ENCODE data around the gene PROSER3. TPM values are rescaled to one million over a fixed set of nuclear protein-coding genes. Genes with fewer than 3 reads are reported as not detected.

Gene PROSER3
- total RNA-seq, 1 donor from 2014 or later, result 13.8 TPM

DNA sequence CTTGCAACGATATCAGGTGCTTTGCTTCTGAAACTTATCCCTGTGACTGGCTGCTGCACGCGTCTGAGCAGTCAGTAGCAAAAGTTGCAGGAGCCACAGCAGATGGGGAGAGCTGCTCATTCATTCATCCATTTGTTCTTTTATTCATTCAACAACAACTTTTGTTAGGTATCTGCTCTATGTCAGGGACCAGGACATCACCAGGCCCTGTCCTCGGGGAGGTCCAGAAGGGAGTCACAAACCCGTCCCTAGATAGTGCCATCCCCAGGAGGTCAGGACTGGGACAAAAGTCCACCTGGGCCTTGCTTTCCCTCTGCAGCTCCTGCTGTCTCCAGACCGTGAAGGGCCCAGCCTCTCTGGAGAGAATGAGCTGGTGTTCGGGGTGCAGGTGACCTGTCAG lies 20.0 kb downstream of the PROSER3 start:
- Histone ChIP-seq H3K36me3 (peaks cover 0 to 23% of the 10 kb centered on the region in 2 donors), H3K9me3 (no peaks in the 10 kb centered on the region), H3K4me3 (no peak overlapping the region), H3K27me3 (no peaks in the 10 kb centered on the region), H3K4me1 (peaks cover 20% of the 10 kb centered on the region), H3K27ac (no peak overlapping the region)
- no peak for DNase-seq (ENCODE audit: extremely low spot score in 2 of 2)
- no peak for TF ChIP-seq POLR2AphosphoS5 (IDR thresholded peaks at IDR 0.05; ENCODE audit: insufficient read depth in 1 of 2, low read depth in 1 of 2)
- TF ChIP-seq POLR2A (IDR thresholded peaks at IDR 0.05), result no peak
- intact Hi-C loops (cut with DNase I), result loop anchor here (10.0 kb wide), 1 partner anchor 157 kb away; the partner anchor contains the start of gene LRFN3

DNA sequence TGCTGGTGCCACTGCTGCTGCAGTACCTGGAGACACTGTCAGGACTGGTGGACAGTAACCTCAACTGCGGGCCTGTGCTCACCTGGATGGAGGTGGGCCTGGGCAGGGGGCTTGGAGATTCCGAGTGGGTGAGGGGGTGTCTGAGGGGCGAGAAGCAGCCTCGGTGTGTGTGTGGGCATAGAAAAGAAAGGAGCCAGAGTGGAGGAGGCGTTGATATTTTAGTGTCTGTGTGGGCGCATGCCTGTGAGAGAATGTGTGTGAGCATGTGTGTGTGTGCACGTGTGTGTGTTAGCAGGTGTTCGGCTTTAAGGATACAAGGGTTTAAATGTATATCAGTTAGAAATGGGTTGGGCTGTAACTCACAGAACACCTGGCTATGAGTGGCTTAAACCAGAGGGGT lies 21.1 kb downstream of the PROSER3 start:
- no peak for TF ChIP-seq POLR2A (IDR thresholded peaks at IDR 0.05)
- no peak for TF ChIP-seq POLR2AphosphoS5 (IDR thresholded peaks at IDR 0.05; ENCODE audit: insufficient read depth in 1 of 2, low read depth in 1 of 2)
- TF ChIP-seq, protein P1, sequence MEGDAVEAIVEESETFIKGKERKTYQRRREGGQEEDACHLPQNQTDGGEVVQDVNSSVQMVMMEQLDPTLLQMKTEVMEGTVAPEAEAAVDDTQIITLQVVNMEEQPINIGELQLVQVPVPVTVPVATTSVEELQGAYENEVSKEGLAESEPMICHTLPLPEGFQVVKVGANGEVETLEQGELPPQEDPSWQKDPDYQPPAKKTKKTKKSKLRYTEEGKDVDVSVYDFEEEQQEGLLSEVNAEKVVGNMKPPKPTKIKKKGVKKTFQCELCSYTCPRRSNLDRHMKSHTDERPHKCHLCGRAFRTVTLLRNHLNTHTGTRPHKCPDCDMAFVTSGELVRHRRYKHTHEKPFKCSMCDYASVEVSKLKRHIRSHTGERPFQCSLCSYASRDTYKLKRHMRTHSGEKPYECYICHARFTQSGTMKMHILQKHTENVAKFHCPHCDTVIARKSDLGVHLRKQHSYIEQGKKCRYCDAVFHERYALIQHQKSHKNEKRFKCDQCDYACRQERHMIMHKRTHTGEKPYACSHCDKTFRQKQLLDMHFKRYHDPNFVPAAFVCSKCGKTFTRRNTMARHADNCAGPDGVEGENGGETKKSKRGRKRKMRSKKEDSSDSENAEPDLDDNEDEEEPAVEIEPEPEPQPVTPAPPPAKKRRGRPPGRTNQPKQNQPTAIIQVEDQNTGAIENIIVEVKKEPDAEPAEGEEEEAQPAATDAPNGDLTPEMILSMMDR (IDR thresholded peaks at IDR 0.05), result no peak
- Histone ChIP-seq H3K27ac (no peak overlapping the region), H3K9me3 (no peaks in the 10 kb centered on the region), H3K36me3 (peaks cover 0 to 23% of the 10 kb centered on the region in 2 donors), H3K4me3 (no peak overlapping the region), H3K4me1 (peaks cover 20% of the 10 kb centered on the region), H3K27me3 (no peaks in the 10 kb centered on the region)
- DNase-seq (ENCODE audit: extremely low spot score in 2 of 2), result no peak
- intact Hi-C loops (cut with DNase I), result loop anchor here (10.0 kb wide), 1 partner anchor 156 kb away; the partner anchor contains the start of gene LRFN3

DNA sequence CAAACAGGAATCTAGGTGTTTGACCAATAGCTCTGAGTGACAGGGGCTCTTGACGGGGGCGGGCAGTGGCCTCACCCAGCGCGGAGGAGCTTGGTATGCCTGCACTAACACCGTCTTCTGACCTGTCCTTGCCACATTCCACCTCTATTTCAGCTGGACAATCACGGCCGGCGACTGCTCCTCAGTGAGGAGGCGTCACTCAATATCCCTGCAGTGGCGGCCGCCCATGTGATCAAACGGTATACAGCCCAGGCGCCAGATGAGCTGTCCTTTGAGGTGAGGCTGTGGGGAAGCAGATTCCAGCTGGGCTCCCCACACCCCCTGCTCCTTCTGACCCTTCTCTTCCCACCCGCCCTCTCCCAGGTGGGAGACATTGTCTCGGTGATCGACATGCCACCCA lies 22.1 kb downstream of the PROSER3 start:
- TF ChIP-seq POLR2A (IDR thresholded peaks at IDR 0.05) (no peak), POLR2AphosphoS5 (IDR thresholded peaks at IDR 0.05; ENCODE audit: insufficient read depth in 1 of 2, low read depth in 1 of 2) (no peak)
- TF ChIP-seq, protein P1 (IDR thresholded peaks at IDR 0.05), result no peak
- Histone ChIP-seq H3K36me3 (peaks cover 0 to 23% of the 10 kb centered on the region in 2 donors), H3K27me3 (no peaks in the 10 kb centered on the region), H3K9me3 (no peaks in the 10 kb centered on the region), H3K4me3 (no peak overlapping the region), H3K4me1 (peaks cover 13% of the 10 kb centered on the region), H3K27ac (no peak overlapping the region)
- no peak for DNase-seq (ENCODE audit: extremely low spot score in 2 of 2)
- intact Hi-C loops (cut with DNase I), result no loop called here

DNA sequence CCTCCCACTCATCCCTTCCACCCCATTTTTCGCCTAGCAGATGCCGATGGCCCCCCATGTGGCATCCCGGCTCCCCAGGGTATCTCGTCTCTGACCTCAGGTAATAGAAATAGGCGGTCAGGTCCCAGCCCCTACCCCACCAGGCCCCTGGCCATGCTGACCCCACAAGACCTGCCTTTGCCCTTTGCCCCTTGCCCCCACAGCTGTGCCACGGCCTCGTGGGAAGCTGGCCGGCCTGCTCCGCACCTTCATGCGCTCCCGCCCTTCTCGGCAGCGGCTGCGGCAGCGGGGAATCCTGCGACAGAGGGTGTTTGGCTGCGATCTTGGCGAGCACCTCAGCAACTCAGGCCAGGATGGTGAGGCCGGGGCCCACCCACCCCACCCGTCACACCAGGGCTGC lies 22.7 kb downstream of the PROSER3 start:
- no peak for TF ChIP-seq POLR2AphosphoS5 (IDR thresholded peaks at IDR 0.05; ENCODE audit: insufficient read depth in 1 of 2, low read depth in 1 of 2)
- TF ChIP-seq POLR2A (IDR thresholded peaks at IDR 0.05), result no peak
- TF ChIP-seq, protein P1 (IDR thresholded peaks at IDR 0.05), result no peak
- H3K9me3 ChIP-seq, result no peaks in the 10 kb centered on the region
- no peak overlapping the region for H3K4me3 ChIP-seq
- intact Hi-C loops (cut with DNase I), result no loop called here
- no peak overlapping the region for H3K27ac ChIP-seq
- H3K36me3 ChIP-seq, result peaks cover 0 to 23% of the 10 kb centered on the region in 2 donors
- H3K27me3 ChIP-seq, result no peaks in the 10 kb centered on the region
- DNase-seq (ENCODE audit: extremely low spot score in 2 of 2), result no peak
- peaks cover 11% of the 10 kb centered on the region for H3K4me1 ChIP-seq

DNA sequence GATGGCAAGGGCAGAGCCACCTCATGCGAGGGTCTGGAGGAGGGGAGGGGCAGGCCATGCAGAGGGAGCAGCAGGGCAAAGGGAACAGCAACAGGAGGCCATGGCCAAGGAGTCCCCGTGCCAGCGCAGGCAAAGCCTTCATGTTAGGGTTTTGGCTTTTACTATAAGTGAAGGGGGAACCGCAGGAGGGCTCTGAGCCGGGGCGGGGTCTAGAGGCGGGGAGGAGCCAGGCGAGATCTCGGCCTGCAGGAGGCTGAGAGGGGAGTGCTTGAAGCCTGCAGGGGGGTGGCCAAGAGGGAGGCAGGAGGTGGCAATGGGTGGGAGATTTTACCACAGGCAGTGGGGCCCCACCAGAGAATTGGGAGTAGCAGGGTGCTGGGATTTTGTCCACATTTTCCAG lies 23.7 kb downstream of the PROSER3 start:
- no peak overlapping the region for H3K27ac ChIP-seq
- intact Hi-C loops (cut with DNase I), result no loop called here
- H3K27me3 ChIP-seq, result no peaks in the 10 kb centered on the region
- H3K4me3 ChIP-seq, result no peak overlapping the region
- no peak for TF ChIP-seq POLR2A (IDR thresholded peaks at IDR 0.05)
- no peak for TF ChIP-seq POLR2AphosphoS5 (IDR thresholded peaks at IDR 0.05; ENCODE audit: insufficient read depth in 1 of 2, low read depth in 1 of 2)
- TF ChIP-seq, protein P1 (IDR thresholded peaks at IDR 0.05), result no peak
- H3K36me3 ChIP-seq, result peaks cover 0 to 23% of the 10 kb centered on the region in 2 donors
- DNase-seq (ENCODE audit: extremely low spot score in 2 of 2), result no peak
- H3K9me3 ChIP-seq, result no peaks in the 10 kb centered on the region
- H3K4me1 ChIP-seq, result peaks cover 2% of the 10 kb centered on the region
